LNCAP (cell line): Measurements from ENCODE around the gene STAT6.

ENCODE experiments used
- TF ChIP-seq, protein P1 (sequence below): fragments of 450-650 bp; IDR thresholded peaks from 2 replicates; pipeline ENCODE4 v1.5.1; 2017; ENCODE audit warnings: mild to moderate bottlenecking

Gene STAT6

DNA sequence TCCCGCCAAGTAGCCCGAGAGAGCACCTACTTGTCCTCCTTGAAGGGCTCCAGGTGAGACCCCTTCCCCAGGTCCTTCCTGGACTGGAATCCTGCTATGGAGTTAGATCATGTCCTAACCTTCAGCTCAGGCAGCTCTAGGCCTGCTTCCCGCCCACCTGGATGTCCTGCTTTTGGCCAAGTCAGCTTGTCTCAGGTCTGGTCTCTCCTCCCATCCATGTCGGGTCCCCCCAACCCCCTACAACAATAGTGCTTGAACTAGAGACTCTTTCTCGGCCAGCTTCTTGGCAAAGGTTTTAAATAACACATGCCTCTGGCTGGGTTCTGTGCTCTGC, 18.7 kb downstream of the STAT6 start:
- TF ChIP-seq, protein P1, sequence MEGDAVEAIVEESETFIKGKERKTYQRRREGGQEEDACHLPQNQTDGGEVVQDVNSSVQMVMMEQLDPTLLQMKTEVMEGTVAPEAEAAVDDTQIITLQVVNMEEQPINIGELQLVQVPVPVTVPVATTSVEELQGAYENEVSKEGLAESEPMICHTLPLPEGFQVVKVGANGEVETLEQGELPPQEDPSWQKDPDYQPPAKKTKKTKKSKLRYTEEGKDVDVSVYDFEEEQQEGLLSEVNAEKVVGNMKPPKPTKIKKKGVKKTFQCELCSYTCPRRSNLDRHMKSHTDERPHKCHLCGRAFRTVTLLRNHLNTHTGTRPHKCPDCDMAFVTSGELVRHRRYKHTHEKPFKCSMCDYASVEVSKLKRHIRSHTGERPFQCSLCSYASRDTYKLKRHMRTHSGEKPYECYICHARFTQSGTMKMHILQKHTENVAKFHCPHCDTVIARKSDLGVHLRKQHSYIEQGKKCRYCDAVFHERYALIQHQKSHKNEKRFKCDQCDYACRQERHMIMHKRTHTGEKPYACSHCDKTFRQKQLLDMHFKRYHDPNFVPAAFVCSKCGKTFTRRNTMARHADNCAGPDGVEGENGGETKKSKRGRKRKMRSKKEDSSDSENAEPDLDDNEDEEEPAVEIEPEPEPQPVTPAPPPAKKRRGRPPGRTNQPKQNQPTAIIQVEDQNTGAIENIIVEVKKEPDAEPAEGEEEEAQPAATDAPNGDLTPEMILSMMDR, result no peak

GRCh38 chr12:57091638-57092528, 19.3 kb downstream of the STAT6 start:
- TF ChIP-seq, protein P1, result no peak

DNA sequence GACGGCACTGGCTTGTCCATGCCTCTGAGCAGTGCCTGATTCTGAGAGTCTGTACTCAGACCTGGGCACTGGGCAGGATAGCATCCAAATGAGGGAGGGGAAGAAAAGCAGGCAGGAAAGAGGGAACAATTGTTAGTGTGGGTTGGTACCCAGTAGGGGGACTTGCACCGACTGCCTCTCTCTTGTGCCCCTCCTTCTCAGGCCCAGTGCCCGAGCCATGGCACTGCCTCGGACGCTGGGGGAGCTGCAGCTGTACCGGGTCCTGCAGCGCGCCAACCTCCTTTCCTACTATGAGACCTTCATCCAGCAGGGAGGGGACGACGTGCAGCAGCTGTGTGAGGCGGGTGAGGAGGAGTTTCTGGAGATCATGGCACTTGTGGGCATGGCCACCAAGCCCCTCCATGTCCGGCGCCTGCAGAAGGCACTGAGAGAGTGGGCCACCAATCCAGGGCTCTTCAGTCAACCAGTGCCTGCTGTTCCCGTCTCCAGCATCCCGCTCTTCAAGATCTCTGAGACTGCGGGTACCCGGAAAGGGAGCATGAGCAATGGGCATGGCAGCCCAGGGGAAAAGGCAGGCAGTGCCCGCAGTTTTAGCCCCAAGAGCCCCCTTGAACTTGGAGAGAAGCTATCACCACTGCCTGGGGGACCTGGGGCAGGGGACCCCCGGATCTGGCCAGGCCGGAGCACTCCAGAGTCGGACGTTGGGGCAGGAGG, 20.1 kb downstream of the STAT6 start:
- TF ChIP-seq, protein P1, result no peak

- TF ChIP-seq, protein P1, result no peak
These were observed 20.7 kb downstream of the STAT6 start for GRCh38 chr12:57090490-57090889.

DNA sequence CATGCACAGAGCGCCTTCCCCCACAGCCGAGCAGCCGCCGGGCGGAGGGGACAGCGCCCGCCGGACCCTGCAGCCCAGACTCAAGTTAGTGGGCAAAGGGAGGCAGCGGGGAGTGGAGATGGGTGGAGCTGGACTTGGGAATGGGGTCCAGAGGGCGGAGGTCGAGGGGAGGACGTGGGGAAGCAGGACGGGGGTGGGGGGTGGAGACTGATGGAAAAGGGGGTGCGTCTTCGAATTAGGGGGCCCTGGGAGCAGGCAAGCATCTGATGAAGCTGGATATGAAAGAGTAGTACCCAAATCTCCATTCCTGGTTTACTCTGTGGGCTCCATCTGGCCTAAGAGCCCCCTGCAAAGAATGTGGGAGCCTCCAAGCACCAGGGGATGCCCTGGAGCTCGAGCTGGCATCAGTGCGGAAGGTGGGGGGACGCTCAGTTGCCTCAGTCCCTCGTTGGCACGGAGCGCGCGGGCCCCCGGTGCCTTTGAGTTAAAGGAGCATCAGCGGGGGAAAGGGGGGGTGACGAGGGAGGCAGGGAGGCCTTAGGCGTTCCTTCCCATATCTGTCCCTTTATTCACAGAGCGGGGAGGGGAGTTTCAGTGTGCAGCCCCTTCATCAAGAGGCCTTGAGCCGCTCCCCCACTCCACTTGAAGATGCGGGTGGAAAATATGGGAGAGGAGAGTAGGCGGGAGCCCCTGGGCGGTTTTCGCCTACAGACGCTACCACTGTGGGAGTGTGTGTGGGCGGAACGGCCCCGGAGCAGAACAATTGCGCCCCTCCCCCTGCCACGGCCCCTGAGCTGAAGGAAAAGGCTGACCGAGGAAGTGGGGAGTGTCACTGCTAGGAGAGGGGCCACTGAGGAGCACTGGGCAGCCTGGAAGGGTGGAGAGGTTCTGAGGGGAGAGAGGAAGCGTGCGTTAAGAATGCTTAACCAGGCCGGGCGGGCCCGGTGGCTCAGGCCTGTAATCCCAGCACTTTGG, 21.6 kb downstream of the STAT6 start:
- TF ChIP-seq, protein P1, result no peak

GRCh38 chr12:57088354-57089270, 22.6 kb downstream of the STAT6 start, which contains the start of gene NAB2:
TSS of gene NAB2 (plus strand) at chr12:57089114. CDS start at chr12:57089272, 158 bp downstream.
- TF ChIP-seq, protein P1, result no peak
